Measurements from ENCODE around the gene MIP.

MIP gene

DNA sequence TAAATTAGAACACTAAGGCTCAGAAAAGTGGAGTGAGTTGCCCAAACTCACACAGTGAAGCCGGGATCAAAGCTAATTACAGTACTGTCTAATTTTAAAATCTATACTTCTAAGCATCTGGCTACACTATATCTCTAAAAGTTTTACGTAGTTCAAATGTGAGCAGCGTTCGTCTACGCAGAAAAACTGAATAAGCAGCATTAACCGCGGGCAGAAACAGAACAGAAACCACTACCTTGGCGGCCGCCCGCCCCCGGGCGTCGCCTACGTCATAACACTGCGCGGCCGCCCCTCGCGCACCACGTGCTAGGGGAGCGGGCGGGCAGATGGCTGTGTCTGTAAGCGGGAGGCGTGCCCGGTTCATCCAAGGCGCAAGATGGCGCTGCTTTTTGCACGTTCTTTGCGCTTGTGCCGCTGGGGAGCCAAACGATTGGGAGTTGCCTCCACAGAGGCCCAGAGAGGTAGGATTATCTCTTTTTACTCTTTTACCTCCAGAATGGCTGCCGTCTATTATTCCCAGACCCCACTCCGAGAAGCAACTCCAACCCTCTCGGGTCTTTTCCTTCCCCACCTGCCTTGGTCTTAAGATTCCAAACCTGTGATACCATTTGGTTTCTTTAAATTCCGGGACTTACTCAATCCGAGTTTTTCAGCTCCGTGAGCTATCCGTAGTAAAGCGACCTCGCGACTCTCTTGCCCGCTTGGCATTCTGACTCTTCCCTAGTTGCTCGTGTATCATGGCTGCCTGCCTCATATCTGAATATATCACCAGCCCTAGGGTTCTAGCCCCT, 14.0 kb upstream of the MIP start, which contains the start of gene SPRYD4:
SPRYD4 (plus strand) TSS at position 363 of the 791 bp plus-strand sequence; CDS start at position 377, 14 bp downstream.
- Histone ChIP-seq H3F3A (ENCODE audit: insufficient read depth) (peaks cover 11% of the 10 kb centered on the region), H3K36me3 (ENCODE audit: low read length) (no peaks in the 10 kb centered on the region), H2AFZ (ENCODE audit: low read depth, low read length, severe bottlenecking) (peak within 1 kb of the TSS; percentile 78), H4K20me1 (ENCODE audit: low read depth, low read length) (no peaks in the 10 kb centered on the region), H3K79me2 (ENCODE audit: insufficient read depth, low read length) (peaks cover 32% of the 10 kb centered on the region), H3K27me3 (ENCODE audit: low read length) (no peaks in the 10 kb centered on the region), H3K9ac (ENCODE audit: low read length) (peak within 1 kb of the TSS; percentile 90), H3K9me2 (replicated peaks; ENCODE audit: insufficient read depth, low read length) (no peaks in the 10 kb centered on the region), H3K9me3 (ENCODE audit: insufficient read depth, low read length) (no peaks in the 10 kb centered on the region), H3K4me3 (ENCODE audit: insufficient read depth, low read length, poor library complexity, severe bottlenecking) (peak within 1 kb of the TSS; percentile 81), H3K4me2 (ENCODE audit: low read depth, low read length, poor library complexity, severe bottlenecking) (peak within 1 kb of the TSS; percentile 97), H3K27ac (ENCODE audit: low read depth, low read length) (peak within 1 kb of the TSS; percentile 79)
- TF ChIP-seq, protein P1, sequence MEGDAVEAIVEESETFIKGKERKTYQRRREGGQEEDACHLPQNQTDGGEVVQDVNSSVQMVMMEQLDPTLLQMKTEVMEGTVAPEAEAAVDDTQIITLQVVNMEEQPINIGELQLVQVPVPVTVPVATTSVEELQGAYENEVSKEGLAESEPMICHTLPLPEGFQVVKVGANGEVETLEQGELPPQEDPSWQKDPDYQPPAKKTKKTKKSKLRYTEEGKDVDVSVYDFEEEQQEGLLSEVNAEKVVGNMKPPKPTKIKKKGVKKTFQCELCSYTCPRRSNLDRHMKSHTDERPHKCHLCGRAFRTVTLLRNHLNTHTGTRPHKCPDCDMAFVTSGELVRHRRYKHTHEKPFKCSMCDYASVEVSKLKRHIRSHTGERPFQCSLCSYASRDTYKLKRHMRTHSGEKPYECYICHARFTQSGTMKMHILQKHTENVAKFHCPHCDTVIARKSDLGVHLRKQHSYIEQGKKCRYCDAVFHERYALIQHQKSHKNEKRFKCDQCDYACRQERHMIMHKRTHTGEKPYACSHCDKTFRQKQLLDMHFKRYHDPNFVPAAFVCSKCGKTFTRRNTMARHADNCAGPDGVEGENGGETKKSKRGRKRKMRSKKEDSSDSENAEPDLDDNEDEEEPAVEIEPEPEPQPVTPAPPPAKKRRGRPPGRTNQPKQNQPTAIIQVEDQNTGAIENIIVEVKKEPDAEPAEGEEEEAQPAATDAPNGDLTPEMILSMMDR (IDR thresholded peaks at IDR 0.05; ENCODE audit: insufficient read depth, low read length, poor library complexity, severe bottlenecking): no peak
- no peak for TF ChIP-seq EZH2phosphoT487 (conservative IDR thresholded peaks at IDR 0.05; ENCODE audit: low read length)

DNA sequence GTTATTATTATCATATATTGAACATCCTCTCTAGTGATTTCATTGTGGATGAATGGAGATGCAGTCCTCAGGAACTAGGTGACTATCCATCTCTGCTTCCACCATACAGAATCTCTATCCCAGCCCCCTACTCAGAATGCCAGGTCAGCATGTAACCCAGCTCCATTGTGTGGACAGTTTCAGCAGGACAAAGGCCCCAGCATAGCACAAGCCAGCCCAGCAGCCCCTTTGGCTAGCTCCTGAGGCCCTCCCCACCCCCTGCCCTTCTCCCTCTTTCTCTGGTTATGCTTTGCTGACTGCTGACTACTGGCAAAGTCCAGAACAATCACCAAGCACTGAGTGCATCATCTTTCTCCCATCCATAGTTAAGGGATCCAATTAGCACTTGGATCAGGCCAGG, 8.1 kb upstream of the MIP start:
- no peak for TF ChIP-seq EZH2phosphoT487 (conservative IDR thresholded peaks at IDR 0.05; ENCODE audit: low read length)
- TF ChIP-seq, protein P1 (IDR thresholded peaks at IDR 0.05; ENCODE audit: insufficient read depth, low read length, poor library complexity, severe bottlenecking): no peak
- no peaks in the 10 kb centered on the region for H4K20me1 ChIP-seq (ENCODE audit: low read depth, low read length)
- H3K36me3 ChIP-seq (ENCODE audit: low read length): no peaks in the 10 kb centered on the region
- no peak overlapping the region for H3K27ac ChIP-seq (ENCODE audit: low read depth, low read length)
- no peaks in the 10 kb centered on the region for H3K27me3 ChIP-seq (ENCODE audit: low read length)
- H2AFZ ChIP-seq (ENCODE audit: low read depth, low read length, severe bottlenecking): no peak overlapping the region
- H3K9me3 ChIP-seq (ENCODE audit: insufficient read depth, low read length): no peaks in the 10 kb centered on the region
- H3K4me3 ChIP-seq (ENCODE audit: insufficient read depth, low read length, poor library complexity, severe bottlenecking): no peak overlapping the region
- no peaks in the 10 kb centered on the region for H3K79me2 ChIP-seq (ENCODE audit: insufficient read depth, low read length)
- H3K4me2 ChIP-seq (ENCODE audit: low read depth, low read length, poor library complexity, severe bottlenecking): no peak overlapping the region
- no peaks in the 10 kb centered on the region for H3K9me2 ChIP-seq (replicated peaks; ENCODE audit: insufficient read depth, low read length)
- peaks cover 44% of the 10 kb centered on the region for H3F3A ChIP-seq (ENCODE audit: insufficient read depth)
- no peak overlapping the region; the same call in 1 of the 2 replicates for H3K9ac ChIP-seq (ENCODE audit: low read length)

DNA sequence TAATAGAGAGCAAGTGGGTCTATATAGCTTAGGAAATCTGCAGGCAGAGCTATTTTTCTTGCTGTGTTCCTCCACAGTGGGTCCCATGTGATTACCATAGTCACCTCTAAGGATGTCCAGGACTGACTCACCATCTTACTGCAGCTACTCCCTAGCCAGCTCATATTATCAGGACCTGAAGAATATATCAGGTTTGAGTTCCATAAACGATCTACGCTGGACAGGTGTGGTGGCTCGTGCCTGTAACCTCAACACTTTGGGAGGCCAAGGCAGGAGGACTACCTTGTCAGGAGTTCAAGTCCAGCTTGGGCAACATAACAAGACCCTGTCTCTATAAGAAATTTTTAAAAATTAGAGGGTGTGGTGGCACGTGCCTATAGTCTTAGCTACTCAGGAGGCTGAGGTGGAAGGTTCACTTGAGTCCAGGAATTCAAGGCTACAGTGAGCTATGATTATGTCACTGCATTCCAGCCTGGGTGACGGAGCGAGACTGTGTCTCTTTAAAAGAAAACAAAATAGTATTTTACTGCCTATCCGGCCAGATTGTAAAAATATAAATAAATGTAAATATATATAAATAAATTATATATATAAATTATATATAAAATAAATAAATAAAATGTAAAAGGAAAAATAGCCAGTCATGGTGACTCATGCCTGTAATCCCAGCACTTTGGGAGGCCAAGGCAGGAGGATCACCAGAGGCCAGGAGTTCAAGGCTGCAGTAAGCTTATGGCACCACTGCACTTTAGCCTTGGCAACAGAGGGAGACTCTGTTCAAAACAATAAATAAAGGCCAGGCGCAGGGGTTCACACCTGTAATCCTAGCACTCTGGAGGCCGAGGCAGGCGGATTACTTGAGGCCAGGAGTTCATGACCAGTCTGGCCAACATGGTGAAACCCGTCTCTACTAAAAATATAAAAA, 7.0 kb upstream of the MIP start:
- no peak overlapping the region for H3K4me2 ChIP-seq (ENCODE audit: low read depth, low read length, poor library complexity, severe bottlenecking)
- H3K9ac ChIP-seq (ENCODE audit: low read length): peak overlapping the region; percentile 46; the same call in 1 of the 2 replicates
- H3K4me3 ChIP-seq (ENCODE audit: insufficient read depth, low read length, poor library complexity, severe bottlenecking): no peak overlapping the region
- peak overlapping the region; percentile 90 for H3K27ac ChIP-seq (ENCODE audit: low read depth, low read length)
- H3F3A ChIP-seq (ENCODE audit: insufficient read depth): peaks cover 42% of the 10 kb centered on the region
- no peaks in the 10 kb centered on the region for H3K9me3 ChIP-seq (ENCODE audit: insufficient read depth, low read length)
- H3K36me3 ChIP-seq (ENCODE audit: low read length): no peaks in the 10 kb centered on the region
- no peak for TF ChIP-seq EZH2phosphoT487 (conservative IDR thresholded peaks at IDR 0.05; ENCODE audit: low read length)
- TF ChIP-seq, protein P1 (IDR thresholded peaks at IDR 0.05; ENCODE audit: insufficient read depth, low read length, poor library complexity, severe bottlenecking): no peak
- no peaks in the 10 kb centered on the region for H4K20me1 ChIP-seq (ENCODE audit: low read depth, low read length)
- H3K79me2 ChIP-seq (ENCODE audit: insufficient read depth, low read length): no peaks in the 10 kb centered on the region
- H3K9me2 ChIP-seq (replicated peaks; ENCODE audit: insufficient read depth, low read length): no peaks in the 10 kb centered on the region
- no peaks in the 10 kb centered on the region for H3K27me3 ChIP-seq (ENCODE audit: low read length)
- H2AFZ ChIP-seq (ENCODE audit: low read depth, low read length, severe bottlenecking): peak overlapping the region; percentile 87

Measured in SU-DHL-6 (cell line).